ENCODE results near the gene C14orf93. TPM values are rescaled to one million over a fixed set of nuclear protein-coding genes. Genes with fewer than 3 reads are reported as not detected.
"Not testable (repeated sequence)": the region's sequence is repeated elsewhere in the genome, so short reads cannot be mapped to it uniquely, and the experiment has no call there.

C14orf93 gene
- polyA plus RNA-seq, 1 donor from 2014 or later: 4.7 TPM

DNA sequence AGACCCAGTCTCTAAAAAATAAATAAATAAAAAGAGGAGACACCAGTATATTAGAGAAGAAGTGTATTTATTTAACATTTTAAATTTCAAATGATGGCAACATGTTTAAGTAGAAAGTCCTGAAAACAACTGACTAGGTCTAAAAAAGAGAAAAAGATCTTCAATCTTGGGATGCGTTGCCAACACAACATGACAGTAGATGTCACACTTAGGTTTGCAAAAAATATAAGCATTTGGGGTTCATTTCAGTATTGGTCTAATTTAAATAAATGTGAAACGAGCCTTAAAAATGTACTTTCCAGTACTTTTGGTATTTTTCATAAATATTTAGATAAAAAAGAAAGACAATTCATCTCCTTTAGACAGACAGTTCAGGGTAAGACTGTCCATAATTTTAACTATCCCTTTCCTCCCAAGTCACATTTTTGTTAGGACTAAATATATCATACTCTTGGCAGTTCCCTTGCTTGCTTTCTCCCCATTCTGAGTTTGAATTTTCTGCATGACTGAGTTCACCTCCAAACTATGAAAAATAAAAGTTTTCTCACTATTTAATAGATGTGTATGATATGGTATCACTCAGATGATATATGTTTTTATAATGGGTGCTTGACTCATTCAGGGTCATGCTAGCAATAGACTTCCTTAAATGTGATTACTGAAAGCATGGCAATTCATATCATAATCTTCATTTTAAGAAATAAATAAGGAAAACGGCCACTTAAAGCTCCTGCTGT lies 4.3 kb downstream of the C14orf93 start:
- H3K36me3 ChIP-seq (ENCODE audit: insufficient read depth, low read length): no peaks in the 10 kb centered on the region
- no peaks in the 10 kb centered on the region for H4K20me1 ChIP-seq (ENCODE audit: insufficient read depth)
- H3K4me2 ChIP-seq (ENCODE audit: low read length): peak overlapping the region; percentile 93
- H2AFZ ChIP-seq (ENCODE audit: low read depth, low read length): no peak overlapping the region
- H3K27me3 ChIP-seq (ENCODE audit: insufficient read depth, low read depth, low read length): no peaks in the 10 kb centered on the region
- H3K79me2 ChIP-seq (replicated peaks; ENCODE audit: insufficient read depth, low read length): peaks cover 6% of the 10 kb centered on the region
- H3K4me3 ChIP-seq (ENCODE audit: low read length): peak overlapping the region; percentile 87
- no peak overlapping the region for H3K9ac ChIP-seq (ENCODE audit: low read length)
- H3F3A ChIP-seq (ENCODE audit: insufficient read depth, low read length, poor library complexity, severe bottlenecking): peaks cover 4% of the 10 kb centered on the region
- no peak overlapping the region for H3K27ac ChIP-seq (ENCODE audit: low read length)
- no peaks in the 10 kb centered on the region for H3K9me3 ChIP-seq (ENCODE audit: low read length)
- no peaks in the 10 kb centered on the region for H3K9me2 ChIP-seq (ENCODE audit: insufficient read depth, low read length)
- TF ChIP-seq MXI1 (conservative IDR thresholded peaks at IDR 0.05; ENCODE audit: poor library complexity, severe bottlenecking): no peak
- no peak for TF ChIP-seq RAD21 (conservative IDR thresholded peaks at IDR 0.05)
- TF ChIP-seq TAF1 (IDR thresholded peaks at IDR 0.05; ENCODE audit: low read depth): no peak
- no peak for TF ChIP-seq EZH2 (IDR thresholded peaks at IDR 0.05; ENCODE audit: borderline replicate concordance, insufficient read depth, low read length, poor library complexity, severe bottlenecking)
- TF ChIP-seq POLR2AphosphoS5 (IDR thresholded peaks at IDR 0.05): no peak
- no peak for TF ChIP-seq SMC3 (conservative IDR thresholded peaks at IDR 0.05; ENCODE audit: poor library complexity)
- TF ChIP-seq, protein P1, sequence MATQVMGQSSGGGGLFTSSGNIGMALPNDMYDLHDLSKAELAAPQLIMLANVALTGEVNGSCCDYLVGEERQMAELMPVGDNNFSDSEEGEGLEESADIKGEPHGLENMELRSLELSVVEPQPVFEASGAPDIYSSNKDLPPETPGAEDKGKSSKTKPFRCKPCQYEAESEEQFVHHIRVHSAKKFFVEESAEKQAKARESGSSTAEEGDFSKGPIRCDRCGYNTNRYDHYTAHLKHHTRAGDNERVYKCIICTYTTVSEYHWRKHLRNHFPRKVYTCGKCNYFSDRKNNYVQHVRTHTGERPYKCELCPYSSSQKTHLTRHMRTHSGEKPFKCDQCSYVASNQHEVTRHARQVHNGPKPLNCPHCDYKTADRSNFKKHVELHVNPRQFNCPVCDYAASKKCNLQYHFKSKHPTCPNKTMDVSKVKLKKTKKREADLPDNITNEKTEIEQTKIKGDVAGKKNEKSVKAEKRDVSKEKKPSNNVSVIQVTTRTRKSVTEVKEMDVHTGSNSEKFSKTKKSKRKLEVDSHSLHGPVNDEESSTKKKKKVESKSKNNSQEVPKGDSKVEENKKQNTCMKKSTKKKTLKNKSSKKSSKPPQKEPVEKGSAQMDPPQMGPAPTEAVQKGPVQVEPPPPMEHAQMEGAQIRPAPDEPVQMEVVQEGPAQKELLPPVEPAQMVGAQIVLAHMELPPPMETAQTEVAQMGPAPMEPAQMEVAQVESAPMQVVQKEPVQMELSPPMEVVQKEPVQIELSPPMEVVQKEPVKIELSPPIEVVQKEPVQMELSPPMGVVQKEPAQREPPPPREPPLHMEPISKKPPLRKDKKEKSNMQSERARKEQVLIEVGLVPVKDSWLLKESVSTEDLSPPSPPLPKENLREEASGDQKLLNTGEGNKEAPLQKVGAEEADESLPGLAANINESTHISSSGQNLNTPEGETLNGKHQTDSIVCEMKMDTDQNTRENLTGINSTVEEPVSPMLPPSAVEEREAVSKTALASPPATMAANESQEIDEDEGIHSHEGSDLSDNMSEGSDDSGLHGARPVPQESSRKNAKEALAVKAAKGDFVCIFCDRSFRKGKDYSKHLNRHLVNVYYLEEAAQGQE (IDR thresholded peaks at IDR 0.05; ENCODE audit: borderline replicate concordance): no peak
- TF ChIP-seq, protein P2, sequence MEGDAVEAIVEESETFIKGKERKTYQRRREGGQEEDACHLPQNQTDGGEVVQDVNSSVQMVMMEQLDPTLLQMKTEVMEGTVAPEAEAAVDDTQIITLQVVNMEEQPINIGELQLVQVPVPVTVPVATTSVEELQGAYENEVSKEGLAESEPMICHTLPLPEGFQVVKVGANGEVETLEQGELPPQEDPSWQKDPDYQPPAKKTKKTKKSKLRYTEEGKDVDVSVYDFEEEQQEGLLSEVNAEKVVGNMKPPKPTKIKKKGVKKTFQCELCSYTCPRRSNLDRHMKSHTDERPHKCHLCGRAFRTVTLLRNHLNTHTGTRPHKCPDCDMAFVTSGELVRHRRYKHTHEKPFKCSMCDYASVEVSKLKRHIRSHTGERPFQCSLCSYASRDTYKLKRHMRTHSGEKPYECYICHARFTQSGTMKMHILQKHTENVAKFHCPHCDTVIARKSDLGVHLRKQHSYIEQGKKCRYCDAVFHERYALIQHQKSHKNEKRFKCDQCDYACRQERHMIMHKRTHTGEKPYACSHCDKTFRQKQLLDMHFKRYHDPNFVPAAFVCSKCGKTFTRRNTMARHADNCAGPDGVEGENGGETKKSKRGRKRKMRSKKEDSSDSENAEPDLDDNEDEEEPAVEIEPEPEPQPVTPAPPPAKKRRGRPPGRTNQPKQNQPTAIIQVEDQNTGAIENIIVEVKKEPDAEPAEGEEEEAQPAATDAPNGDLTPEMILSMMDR (IDR thresholded peaks at IDR 0.05; ENCODE audit: poor library complexity, severe bottlenecking): no peak
- TF ChIP-seq EP300 (conservative IDR thresholded peaks at IDR 0.05; ENCODE audit: poor library complexity, severe bottlenecking): no peak

DNA sequence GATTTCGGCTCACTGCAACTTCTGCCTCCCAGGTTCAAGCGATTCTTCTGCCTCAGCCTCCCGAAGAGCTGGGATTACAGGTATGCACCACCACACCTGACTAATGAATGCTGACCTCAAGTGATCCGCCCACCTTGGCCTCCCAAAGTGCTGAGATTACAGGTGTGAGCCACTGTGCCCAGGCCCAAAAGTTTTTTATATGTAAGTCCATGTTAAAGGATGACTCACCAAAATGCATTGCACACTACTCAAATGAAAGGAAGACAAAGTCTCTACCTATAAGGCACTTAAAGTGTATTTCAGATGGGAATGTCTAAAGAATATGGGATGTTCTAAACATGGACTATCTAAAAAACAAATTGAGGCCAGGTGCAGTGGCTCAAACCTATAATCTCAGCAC lies 5.7 kb downstream of the C14orf93 start:
- H3K4me3 ChIP-seq (ENCODE audit: low read length); H3F3A ChIP-seq (ENCODE audit: insufficient read depth, low read length, poor library complexity, severe bottlenecking); H3K4me2 ChIP-seq (ENCODE audit: low read length); H3K36me3 ChIP-seq (ENCODE audit: insufficient read depth, low read length); H4K20me1 ChIP-seq (ENCODE audit: insufficient read depth); H3K9me3 ChIP-seq (ENCODE audit: low read length); H3K27me3 ChIP-seq (ENCODE audit: insufficient read depth, low read depth, low read length); H3K79me2 ChIP-seq (replicated peaks; ENCODE audit: insufficient read depth, low read length); H3K27ac ChIP-seq (ENCODE audit: low read length); H3K9me2 ChIP-seq (ENCODE audit: insufficient read depth, low read length); H2AFZ ChIP-seq (ENCODE audit: low read depth, low read length); H3K9ac ChIP-seq (ENCODE audit: low read length): not testable (repeated sequence)

Data from neural cell (in vitro differentiated cells).